ENCODE measurements around the gene RRP36. TPM values are rescaled to one million over a fixed set of nuclear protein-coding genes. Genes with fewer than 3 reads are reported as not detected.

Gene RRP36
- total and polyA plus RNA-seq, 2 of the 8 experiments (the other 6 are each of a cell fraction or from before 2014, with no cell fraction given): 33.9 to 92.3 TPM

DNA sequence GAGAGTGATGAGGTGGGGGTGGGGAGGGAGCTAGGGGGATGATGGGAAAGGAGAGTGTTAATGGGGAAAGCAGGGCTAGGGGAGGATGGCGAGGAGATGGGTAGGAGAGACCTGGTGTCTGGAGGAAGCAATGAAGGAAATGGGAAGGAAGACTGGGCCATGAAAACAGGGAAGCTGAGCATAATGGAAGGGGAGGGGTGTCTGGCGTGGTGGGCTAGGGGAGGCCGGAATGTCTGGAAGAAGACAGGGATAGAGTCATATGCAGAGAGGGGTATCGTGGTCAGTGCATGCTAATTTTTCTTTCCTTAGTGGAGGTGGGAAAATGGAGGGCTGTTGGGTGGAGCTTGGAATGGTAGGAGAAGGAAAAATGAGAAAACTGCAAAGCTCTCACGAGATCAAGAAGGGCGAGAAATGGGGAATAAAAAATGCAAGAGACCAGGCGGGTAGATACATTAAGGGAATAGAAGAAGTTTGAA, 7.0 kb upstream of the RRP36 start (continued):
- TF ChIP-seq CEBPB (IDR thresholded peaks at IDR 0.05; ENCODE audit: low read depth, low read length): no peak
- TF ChIP-seq, protein P1, sequence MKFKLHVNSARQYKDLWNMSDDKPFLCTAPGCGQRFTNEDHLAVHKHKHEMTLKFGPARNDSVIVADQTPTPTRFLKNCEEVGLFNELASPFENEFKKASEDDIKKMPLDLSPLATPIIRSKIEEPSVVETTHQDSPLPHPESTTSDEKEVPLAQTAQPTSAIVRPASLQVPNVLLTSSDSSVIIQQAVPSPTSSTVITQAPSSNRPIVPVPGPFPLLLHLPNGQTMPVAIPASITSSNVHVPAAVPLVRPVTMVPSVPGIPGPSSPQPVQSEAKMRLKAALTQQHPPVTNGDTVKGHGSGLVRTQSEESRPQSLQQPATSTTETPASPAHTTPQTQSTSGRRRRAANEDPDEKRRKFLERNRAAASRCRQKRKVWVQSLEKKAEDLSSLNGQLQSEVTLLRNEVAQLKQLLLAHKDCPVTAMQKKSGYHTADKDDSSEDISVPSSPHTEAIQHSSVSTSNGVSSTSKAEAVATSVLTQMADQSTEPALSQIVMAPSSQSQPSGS (IDR thresholded peaks at IDR 0.05; ENCODE audit: low read length): no peak
- TF ChIP-seq ASH2L (IDR thresholded peaks at IDR 0.05; ENCODE audit: low read length): peak; percentile 13
- no peak for TF ChIP-seq SRF (IDR thresholded peaks at IDR 0.05; ENCODE audit: low read depth, low read length)
- peak in 1 of 2 experiments; percentile 50; a peak in 1 of 4 replicates for TF ChIP-seq SIN3A (conservative IDR thresholded peaks at IDR 0.05 in 1 of 2, IDR thresholded peaks at IDR 0.05 in 1 of 2; ENCODE audit: low read depth in 1 of 2, low read length in 2 of 2)
- TF ChIP-seq CBX8 (IDR thresholded peaks at IDR 0.05; ENCODE audit: borderline replicate concordance, low read depth, low read length): no peak
- no peak for TF ChIP-seq CHD1 (IDR thresholded peaks at IDR 0.05; ENCODE audit: low read depth, low read length)
- 0 out of 2 replicates have a peak, but pooled peaks have one; percentile 8 for TF ChIP-seq POLR2AphosphoS5 (IDR thresholded peaks at IDR 0.05; ENCODE audit: low read depth, low read length)
- no peak; the same call in 1 of the 2 replicates for TF ChIP-seq TAF1 (IDR thresholded peaks at IDR 0.05; ENCODE audit: low read depth, low read length)
- peak; percentile 5; the same call in 1 of the 2 replicates for TF ChIP-seq KDM1A (IDR thresholded peaks at IDR 0.05; ENCODE audit: borderline replicate concordance, low read length)
- no peak for TF ChIP-seq TAF7 (optimal IDR thresholded peaks at IDR 0.05; ENCODE audit: borderline replicate concordance, low read depth, low read length)
- no peak for TF ChIP-seq SP1 (IDR thresholded peaks at IDR 0.05; ENCODE audit: low read depth, low read length)
